GM12872 (cell line): ENCODE data around the gene TECPR1.

Source experiments
- CTCF ChIP-seq: IDR thresholded peaks from 3 replicates; pipeline ENCODE4 v1.5.1; 2011; ENCODE audit warnings: low read depth, mild to moderate bottlenecking, low read length, moderate library complexity; ENCODE audit not compliant: insufficient read depth

TECPR1 gene

GRCh38 chr7:98252425-98253054, 508 bp upstream of the TECPR1 start:
- no peak for TF ChIP-seq CTCF

- TF ChIP-seq CTCF: no peak
Observed at GRCh38 chr7:98251231-98251600, 816 bp downstream of the TECPR1 start.

- TF ChIP-seq CTCF: no peak
Observed at GRCh38 chr7:98250789-98251188, 1.2 kb downstream of the TECPR1 start.

DNA sequence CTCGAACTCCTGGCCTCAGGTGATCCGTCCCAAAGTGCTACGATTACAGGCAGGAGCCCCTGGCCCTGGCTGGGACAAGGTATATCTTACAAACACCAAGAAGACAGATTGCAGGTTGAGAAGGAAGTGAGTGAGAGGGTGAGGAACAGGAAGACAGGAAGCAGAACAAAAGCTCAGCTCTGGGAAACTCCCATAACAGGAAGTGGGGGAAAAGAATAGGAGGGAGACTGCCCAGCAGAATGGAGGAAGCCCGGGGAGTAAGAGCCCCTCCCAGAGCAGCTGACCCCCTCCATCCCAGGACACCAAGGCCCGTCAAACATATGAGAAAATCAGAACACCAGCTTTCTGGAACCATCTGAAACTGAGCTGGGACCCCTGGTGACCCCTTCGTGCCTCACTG, 2.9 kb downstream of the TECPR1 start:
- TF ChIP-seq CTCF: no peak

GRCh38 chr7:98248156-98248555, 3.9 kb downstream of the TECPR1 start:
- TF ChIP-seq CTCF: no peak

GRCh38 chr7:98244871-98245270, 7.2 kb downstream of the TECPR1 start:
- no peak for TF ChIP-seq CTCF

GRCh38 chr7:98242934-98243333, 9.1 kb downstream of the TECPR1 start:
- no peak for TF ChIP-seq CTCF
